H1 (cell line): ENCODE results near the gene ITGA3. TPM values are rescaled to one million over a fixed set of nuclear protein-coding genes. Genes with fewer than 3 reads are reported as not detected.

Experiments used
- ATF2 ChIP-seq: IDR thresholded peaks from 2 replicates; pipeline ENCODE4 v1.6.1; 2012; ENCODE audit warnings: low read length, inconsistent platforms
- BRCA1 ChIP-seq: IDR thresholded peaks from 2 replicates; pipeline ENCODE4 v1.6.1; 2012; ENCODE audit warnings: low read depth, low read length, improper control_type of control experiment
- CTCF ChIP-seq, 3 experiments: IDR thresholded peaks; 1 replicate in 2 of 3; 2 replicates in 1 of 3; pipeline versions ENCODE4 v1.5.1 to v1.6.1; 2011; ENCODE audit warnings: low read length in 3 of 3, mild to moderate bottlenecking in 3 of 3, inconsistent platforms in 2 of 3, low read depth in 1 of 3, moderate library complexity in 1 of 3; ENCODE audit not compliant: insufficient read depth in 1 of 3; ENCODE audit errors: control extremely low read depth in 1 of 3
- E2F6 ChIP-seq: IDR thresholded peaks from 2 replicates; pipeline ENCODE4 v1.6.1; 2012; ENCODE audit warnings: inconsistent platforms
- GABPA ChIP-seq: IDR thresholded peaks from 2 replicates; pipeline ENCODE4 v1.6.1; 2011; ENCODE audit warnings: mild to moderate bottlenecking, low read length, moderate library complexity, borderline replicate concordance; ENCODE audit not compliant: insufficient read depth
- JUND ChIP-seq: IDR thresholded peaks from 2 replicates; pipeline ENCODE4 v1.6.1; 2011; ENCODE audit warnings: mild to moderate bottlenecking, improper control_type of control experiment, low read length
- POLR2AphosphoS5 ChIP-seq: IDR thresholded peaks from 2 replicates; pipeline ENCODE4 v1.6.1; 2011; ENCODE audit warnings: low read depth, low read length
- RBBP5 ChIP-seq: IDR thresholded peaks from 2 replicates; pipeline ENCODE4 v1.7.1; 2012; ENCODE audit warnings: low read depth, mild to moderate bottlenecking, inconsistent platforms, low read length, moderate library complexity, borderline replicate concordance
- RFX5 ChIP-seq: IDR thresholded peaks from 2 replicates; pipeline ENCODE4 v1.6.1; 2011; ENCODE audit warnings: low read depth, low read length, improper control_type of control experiment, borderline replicate concordance
- SP2 ChIP-seq: IDR thresholded peaks from 2 replicates; pipeline ENCODE4 v1.6.1; 2012; ENCODE audit warnings: mild to moderate bottlenecking, low read length, inconsistent platforms
- SUZ12 ChIP-seq: fragments of 200-600 bp; sonication (generic); IDR thresholded peaks from 2 replicates; pipeline ENCODE4 v1.6.1; 2012; ENCODE audit warnings: mild to moderate bottlenecking, inconsistent platforms, low read length, moderate library complexity, mixed read lengths
- YY1 ChIP-seq: IDR thresholded peaks from 2 replicates; pipeline ENCODE4 v1.6.1; 2011; ENCODE audit warnings: low read depth, mild to moderate bottlenecking, low read length
- polyA plus RNA-seq, 7 experiments: library from polyadenylated mRNA; depleted of rRNA in 3 of 7; stranded (reverse) in 5 of 7; unstranded in 2 of 7; fragments of >200 nt in 5 of 7; fragments of 200-250 nt in 2 of 7; gene quantifications; 1 replicate in 5 of 7; 2 replicates in 1 of 7; 4 replicates in 1 of 7; pipeline versions ENCODE4 v1.2.1 to v1.2.3, GENCODE V29; 2011 to 2013; ENCODE audit warnings: missing spikeins in 2 of 7, mixed read lengths in 2 of 7
- total RNA-seq: library from RNA; stranded (reverse); fragmentation: NEBNext Ultra II Directional; extraction: Animal tissue kit (Norgen Biotek cat#: 25700); gene quantifications from 2 replicates; pipeline ENCODE4 v1.2.1, GENCODE V29; 2021

The ITGA3 gene
- total and polyA plus RNA-seq, 2 of the 8 experiments (the other 6 are each of a cell fraction or from before 2014, with no cell fraction given): 24.0 to 24.2 TPM

- TF ChIP-seq ATF2 (no peak), SP2 (no peak), RFX5 (no peak), GABPA (no peak), E2F6 (no peak), RBBP5 (no peak), CTCF (IDR thresholded peaks at IDR 0.05; ENCODE audit: control extremely low read depth in 1 of 3, insufficient read depth in 1 of 3, low read depth in 1 of 3, low read length in 3 of 3) (no peak), YY1 (no peak), BRCA1 (no peak), JUND (no peak), SUZ12 (no peak), POLR2AphosphoS5 (no peak)
These were observed 12.4 kb upstream of the ITGA3 start (continued) for GRCh38 chr17:50043290-50044148.
